Measurements from ENCODE around the gene CHST10.

CHST10 gene

GRCh38 chr2:100425107-100425506 is 7.6 kb upstream of the CHST10 start:
- DNase-seq (ENCODE audit: low read depth) = no peak
- no peak overlapping the region for H3K4me3 ChIP-seq (ENCODE audit: control insufficient read depth, low read depth, low read length)
- no peak for TF ChIP-seq CTCF (conservative IDR thresholded peaks at IDR 0.05; ENCODE audit: control insufficient read depth, insufficient read depth, low read depth, low read length)

- DNase-seq (ENCODE audit: low read depth) = no peak
- no peak for TF ChIP-seq CTCF (conservative IDR thresholded peaks at IDR 0.05; ENCODE audit: control insufficient read depth, insufficient read depth, low read depth, low read length)
- no peak overlapping the region for H3K4me3 ChIP-seq (ENCODE audit: control insufficient read depth, low read depth, low read length)
These were observed 6.9 kb upstream of the CHST10 start for GRCh38 chr2:100424277-100424875.

GRCh38 chr2:100423631-100424030 is 6.2 kb upstream of the CHST10 start:
- no peak for TF ChIP-seq CTCF (conservative IDR thresholded peaks at IDR 0.05; ENCODE audit: control insufficient read depth, insufficient read depth, low read depth, low read length)
- DNase-seq (ENCODE audit: low read depth) = peak; percentile 71
- H3K4me3 ChIP-seq (ENCODE audit: control insufficient read depth, low read depth, low read length) = no peak overlapping the region

GRCh38 chr2:100422320-100423055 is 5.0 kb upstream of the CHST10 start:
- DNase-seq (ENCODE audit: low read depth) = peak; percentile 44
- peak; percentile 65 for TF ChIP-seq CTCF (conservative IDR thresholded peaks at IDR 0.05; ENCODE audit: control insufficient read depth, insufficient read depth, low read depth, low read length)
- no peak overlapping the region for H3K4me3 ChIP-seq (ENCODE audit: control insufficient read depth, low read depth, low read length)

- no peak for DNase-seq (ENCODE audit: low read depth)
- H3K4me3 ChIP-seq (ENCODE audit: control insufficient read depth, low read depth, low read length) = no peak overlapping the region
- TF ChIP-seq CTCF (conservative IDR thresholded peaks at IDR 0.05; ENCODE audit: control insufficient read depth, insufficient read depth, low read depth, low read length) = no peak
These were observed 2.4 kb upstream of the CHST10 start for GRCh38 chr2:100419915-100420314.

GRCh38 chr2:100418406-100418962 is 1.0 kb upstream of the CHST10 start:
- peak; percentile 8 for DNase-seq (ENCODE audit: low read depth)
- TF ChIP-seq CTCF (conservative IDR thresholded peaks at IDR 0.05; ENCODE audit: control insufficient read depth, insufficient read depth, low read depth, low read length) = no peak
- H3K4me3 ChIP-seq (ENCODE audit: control insufficient read depth, low read depth, low read length) = no peak overlapping the region
